ENCODE measurements around the gene GAPT.

Gene GAPT

GRCh38 chr5:58503390-58504046 lies 12.3 kb downstream of the GAPT start:
- no peak for DNase-seq (ENCODE audit: extremely low spot score)
- CTCF ChIA-PET = interaction anchor here (0.7 kb wide), 1 partner anchor 43 kb away, joined by 5 read pairs; no protein-coding TSS in a partner anchor
- TF ChIP-seq ZNF384 (IDR thresholded peaks at IDR 0.05) (no peak), SUZ12 (IDR thresholded peaks at IDR 0.05) (no peak)
- POLR2A ChIA-PET = no interaction called here

- ChIA-PET CTCF (no interaction called here), POLR2A (no interaction called here)
- DNase-seq (ENCODE audit: extremely low spot score) = no peak
- no peak for TF ChIP-seq L3MBTL2 (conservative IDR thresholded peaks at IDR 0.05)
- TF ChIP-seq ZNF384 (IDR thresholded peaks at IDR 0.05) = no peak
- TF ChIP-seq LEF1 (IDR thresholded peaks at IDR 0.05; ENCODE audit: borderline replicate concordance) = no peak
- no peak for TF ChIP-seq ELF4 (IDR thresholded peaks at IDR 0.05)
- TF ChIP-seq PKNOX1 (IDR thresholded peaks at IDR 0.05) = no peak
- TF ChIP-seq SP1 (IDR thresholded peaks at IDR 0.05) = no peak
- no peak for TF ChIP-seq SUZ12 (IDR thresholded peaks at IDR 0.05)
- TF ChIP-seq ARNT (IDR thresholded peaks at IDR 0.05) = no peak
- no peak for TF ChIP-seq FOXM1 (IDR thresholded peaks at IDR 0.05; ENCODE audit: borderline replicate concordance)
- TF ChIP-seq NFRKB (IDR thresholded peaks at IDR 0.05) = no peak
- TF ChIP-seq BHLHE40 (IDR thresholded peaks at IDR 0.05; ENCODE audit: borderline replicate concordance) = no peak
- no peak for TF ChIP-seq HDGF (IDR thresholded peaks at IDR 0.05; ENCODE audit: borderline replicate concordance)
- TF ChIP-seq FOXK2 (IDR thresholded peaks at IDR 0.05) = no peak
- no peak for TF ChIP-seq FOXA1 (IDR thresholded peaks at IDR 0.05)
Measured at GRCh38 chr5:58504766-58505165, 13.5 kb downstream of the GAPT start.

GRCh38 chr5:58505502-58505901 lies 14.3 kb downstream of the GAPT start:
- POLR2A ChIA-PET = no interaction called here
- TF ChIP-seq FOXK2 (IDR thresholded peaks at IDR 0.05) (no peak), ARNT (IDR thresholded peaks at IDR 0.05) (no peak), FOXM1 (IDR thresholded peaks at IDR 0.05; ENCODE audit: borderline replicate concordance) (no peak), CTBP1 (IDR thresholded peaks at IDR 0.05; ENCODE audit: borderline replicate concordance) (no peak), SUZ12 (IDR thresholded peaks at IDR 0.05) (no peak), TARDBP (IDR thresholded peaks at IDR 0.05) (no peak), BHLHE40 (IDR thresholded peaks at IDR 0.05; ENCODE audit: borderline replicate concordance) (no peak), L3MBTL2 (conservative IDR thresholded peaks at IDR 0.05) (no peak), SP1 (IDR thresholded peaks at IDR 0.05) (no peak), NFRKB (IDR thresholded peaks at IDR 0.05) (no peak), ZNF384 (IDR thresholded peaks at IDR 0.05) (no peak)
- CTCF ChIA-PET = interaction anchor here (0.9 kb wide), 1 partner anchor 345 kb away, joined by 4 read pairs; no protein-coding TSS in a partner anchor
- DNase-seq (ENCODE audit: extremely low spot score) = no peak

GRCh38 chr5:58505971-58506640 lies 14.9 kb downstream of the GAPT start:
- TF ChIP-seq PKNOX1 (IDR thresholded peaks at IDR 0.05) = no peak
- TF ChIP-seq FOXM1 (IDR thresholded peaks at IDR 0.05; ENCODE audit: borderline replicate concordance) = no peak
- no peak for TF ChIP-seq NFRKB (IDR thresholded peaks at IDR 0.05)
- TF ChIP-seq LEF1 (IDR thresholded peaks at IDR 0.05; ENCODE audit: borderline replicate concordance) = no peak
- no peak for TF ChIP-seq HDGF (IDR thresholded peaks at IDR 0.05; ENCODE audit: borderline replicate concordance)
- no peak for TF ChIP-seq SP1 (IDR thresholded peaks at IDR 0.05)
- TF ChIP-seq FOXA1 (IDR thresholded peaks at IDR 0.05) = no peak
- TF ChIP-seq BHLHE40 (IDR thresholded peaks at IDR 0.05; ENCODE audit: borderline replicate concordance) = no peak
- TF ChIP-seq ARNT (IDR thresholded peaks at IDR 0.05) = no peak
- no peak for TF ChIP-seq ELF4 (IDR thresholded peaks at IDR 0.05)
- TF ChIP-seq ZNF384 (IDR thresholded peaks at IDR 0.05) = no peak
- ChIA-PET CTCF (interaction anchor here (0.6 to 0.9 kb wide), 2 partner anchors 344 to 989 kb away, joined by 3 to 4 read pairs; no protein-coding TSS in a partner anchor), POLR2A (no interaction called here)
- no peak for DNase-seq (ENCODE audit: extremely low spot score)

GRCh38 chr5:58507715-58508114 lies 16.5 kb downstream of the GAPT start:
- no peak for DNase-seq (ENCODE audit: extremely low spot score)
- TF ChIP-seq BHLHE40 (IDR thresholded peaks at IDR 0.05; ENCODE audit: borderline replicate concordance) (no peak), SUZ12 (IDR thresholded peaks at IDR 0.05) (no peak), LEF1 (IDR thresholded peaks at IDR 0.05; ENCODE audit: borderline replicate concordance) (no peak), CTBP1 (IDR thresholded peaks at IDR 0.05; ENCODE audit: borderline replicate concordance) (no peak), TARDBP (IDR thresholded peaks at IDR 0.05) (no peak), ZNF384 (IDR thresholded peaks at IDR 0.05) (no peak), HDGF (IDR thresholded peaks at IDR 0.05; ENCODE audit: borderline replicate concordance) (no peak), FOXA1 (IDR thresholded peaks at IDR 0.05) (no peak), L3MBTL2 (conservative IDR thresholded peaks at IDR 0.05) (no peak), NFRKB (IDR thresholded peaks at IDR 0.05) (no peak), FOXK2 (IDR thresholded peaks at IDR 0.05) (no peak), FOXM1 (IDR thresholded peaks at IDR 0.05; ENCODE audit: borderline replicate concordance) (no peak), SP1 (IDR thresholded peaks at IDR 0.05) (no peak), ARNT (IDR thresholded peaks at IDR 0.05) (no peak), PKNOX1 (IDR thresholded peaks at IDR 0.05) (no peak), ELF4 (IDR thresholded peaks at IDR 0.05) (no peak)
- ChIA-PET CTCF (no interaction called here), POLR2A (no interaction called here)

GRCh38 chr5:58517198-58517597 lies 26.0 kb downstream of the GAPT start:
- TF ChIP-seq BHLHE40 (IDR thresholded peaks at IDR 0.05; ENCODE audit: borderline replicate concordance) = no peak
- no peak for TF ChIP-seq SP1 (IDR thresholded peaks at IDR 0.05)
- no peak for TF ChIP-seq FOXM1 (IDR thresholded peaks at IDR 0.05; ENCODE audit: borderline replicate concordance)
- TF ChIP-seq TARDBP (IDR thresholded peaks at IDR 0.05) = no peak
- TF ChIP-seq ARNT (IDR thresholded peaks at IDR 0.05) = no peak
- no peak for TF ChIP-seq ZNF384 (IDR thresholded peaks at IDR 0.05)
- no peak for TF ChIP-seq FOXK2 (IDR thresholded peaks at IDR 0.05)
- TF ChIP-seq L3MBTL2 (conservative IDR thresholded peaks at IDR 0.05) = no peak
- TF ChIP-seq LEF1 (IDR thresholded peaks at IDR 0.05; ENCODE audit: borderline replicate concordance) = no peak
- no peak for TF ChIP-seq CTBP1 (IDR thresholded peaks at IDR 0.05; ENCODE audit: borderline replicate concordance)
- TF ChIP-seq FOXA1 (IDR thresholded peaks at IDR 0.05) = no peak
- no peak for TF ChIP-seq PKNOX1 (IDR thresholded peaks at IDR 0.05)
- no peak for TF ChIP-seq HDGF (IDR thresholded peaks at IDR 0.05; ENCODE audit: borderline replicate concordance)
- TF ChIP-seq ELF4 (IDR thresholded peaks at IDR 0.05) = no peak
- no peak for TF ChIP-seq NFRKB (IDR thresholded peaks at IDR 0.05)
- TF ChIP-seq SUZ12 (IDR thresholded peaks at IDR 0.05) = no peak
- POLR2A ChIA-PET = no interaction called here

More at GRCh38 chr5:58517198-58517597, 26.0 kb downstream of the GAPT start:
- CTCF ChIA-PET = no interaction called here
- no peak for DNase-seq (ENCODE audit: extremely low spot score)
